ENCODE measurements around the gene KCNIP1.

KCNIP1 gene

DNA sequence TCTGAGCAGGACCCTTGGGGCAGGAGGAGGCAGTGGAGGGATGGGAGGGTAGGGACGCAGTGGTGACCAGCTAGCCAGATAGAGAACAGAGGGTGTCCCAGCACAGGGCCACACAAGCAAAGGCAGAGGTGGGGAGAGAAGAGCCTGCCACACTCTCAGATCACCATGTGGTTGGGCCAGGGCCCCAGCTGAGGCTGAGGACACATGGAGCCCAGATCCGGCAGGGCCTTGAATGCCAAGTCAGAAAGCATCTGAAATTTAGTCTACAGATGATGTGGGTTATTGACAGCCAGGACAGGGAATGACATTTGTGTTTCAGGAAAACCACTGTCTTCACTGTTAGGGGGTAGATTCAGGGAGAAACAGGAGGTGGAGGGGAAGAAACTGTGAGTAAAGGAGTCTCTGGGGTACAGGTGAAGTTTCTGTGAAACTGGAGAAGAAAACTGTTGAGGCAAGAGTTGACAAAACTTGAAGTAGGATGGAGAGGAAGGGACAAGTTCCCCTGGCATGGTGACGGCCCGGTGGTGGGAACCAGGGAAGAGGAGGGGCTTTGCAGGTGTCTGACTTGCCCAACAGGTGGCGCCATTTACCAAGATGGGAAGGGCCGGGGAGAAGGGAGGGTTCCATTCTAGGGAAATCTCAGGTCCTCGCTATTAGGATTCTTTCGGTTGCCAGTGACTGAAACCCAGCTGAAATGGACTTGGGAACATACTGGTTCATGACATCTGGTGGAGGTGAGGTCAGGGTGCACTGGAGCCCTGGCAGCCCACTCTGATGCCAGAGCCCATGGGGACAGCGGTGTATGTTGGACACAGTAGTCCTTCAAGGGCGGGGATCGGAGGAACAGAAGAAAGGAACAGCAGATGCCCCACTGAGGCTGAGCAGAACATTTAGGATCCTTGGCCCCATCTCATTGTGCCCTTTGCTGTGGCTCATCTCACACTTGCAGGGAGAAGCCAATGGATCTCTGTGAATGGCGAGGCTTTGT is 100.1 kb downstream of the KCNIP1 start:
- peak; percentile 52 for DNase-seq

DNA sequence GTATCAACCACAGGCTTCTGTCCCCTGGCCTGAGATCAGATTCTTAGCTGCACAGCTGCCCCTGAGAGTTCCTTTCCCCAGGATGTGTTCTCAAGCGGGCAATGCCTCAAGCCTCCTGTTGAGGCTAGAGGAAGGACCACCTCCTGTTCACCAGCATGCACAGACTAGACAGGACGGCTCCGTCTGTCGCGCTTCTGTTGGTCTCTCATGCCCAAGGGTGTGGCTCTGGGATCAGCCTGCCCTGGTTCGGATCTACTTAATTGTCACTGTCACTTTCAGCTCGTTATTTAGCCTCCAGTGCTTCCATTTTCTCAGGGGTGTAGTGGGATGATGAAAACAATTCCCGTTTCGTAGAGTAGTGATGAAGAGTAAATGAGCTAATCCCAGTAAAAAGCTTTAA is 103.1 kb downstream of the KCNIP1 start:
- DNase-seq: no peak

DNA sequence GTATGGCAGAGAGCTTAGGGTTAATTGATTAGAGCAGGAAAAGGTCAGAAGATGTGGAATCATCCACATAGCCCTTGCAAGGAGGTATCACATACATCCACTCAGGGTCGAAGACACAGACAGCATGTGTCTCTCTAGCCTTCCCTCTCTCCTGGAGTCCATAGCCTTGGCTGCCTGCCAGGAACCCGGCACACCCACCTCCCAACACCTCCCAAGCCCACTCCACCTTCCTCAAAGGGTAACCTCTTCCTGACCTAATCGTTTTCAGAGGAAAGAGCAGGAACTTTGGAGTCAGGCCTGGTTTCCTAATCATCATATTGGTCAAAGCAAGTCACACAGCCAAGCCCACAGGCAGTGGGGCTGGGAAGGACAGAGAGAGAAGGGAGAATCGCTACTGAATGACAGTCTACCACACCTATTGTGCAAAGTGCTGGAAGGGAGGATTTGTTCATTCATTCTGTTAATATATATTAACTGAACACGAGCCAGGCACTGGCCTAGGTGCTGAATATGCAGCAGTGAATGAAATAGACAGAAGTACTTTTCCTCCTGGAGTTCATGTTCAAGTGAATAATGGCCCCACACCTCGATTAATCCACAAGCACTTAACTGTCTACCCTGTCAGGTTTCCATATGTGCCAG is 107.8 kb downstream of the KCNIP1 start:
- no peak for DNase-seq

DNA sequence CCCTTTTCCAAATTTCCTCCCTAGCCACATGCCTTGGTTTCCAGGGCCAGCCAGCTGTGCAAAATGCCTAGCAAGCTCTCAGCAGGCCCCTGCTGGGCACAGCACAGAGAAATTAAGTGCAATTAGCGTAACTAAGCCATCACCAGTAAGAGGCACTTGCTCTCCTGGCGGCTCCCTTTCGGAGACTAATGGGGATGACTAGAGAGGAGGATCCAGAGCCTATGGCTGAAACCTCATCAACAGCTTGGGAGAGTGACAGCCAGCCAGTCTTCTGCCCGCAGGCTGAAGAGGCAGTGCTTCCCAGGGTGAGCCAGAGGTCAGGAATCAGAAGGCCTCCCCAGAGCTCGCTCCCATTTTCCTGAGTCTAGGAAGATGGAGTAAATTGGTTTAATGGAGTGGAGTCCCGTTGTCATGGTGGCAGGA is 108.4 kb downstream of the KCNIP1 start:
- no peak for DNase-seq

DNA sequence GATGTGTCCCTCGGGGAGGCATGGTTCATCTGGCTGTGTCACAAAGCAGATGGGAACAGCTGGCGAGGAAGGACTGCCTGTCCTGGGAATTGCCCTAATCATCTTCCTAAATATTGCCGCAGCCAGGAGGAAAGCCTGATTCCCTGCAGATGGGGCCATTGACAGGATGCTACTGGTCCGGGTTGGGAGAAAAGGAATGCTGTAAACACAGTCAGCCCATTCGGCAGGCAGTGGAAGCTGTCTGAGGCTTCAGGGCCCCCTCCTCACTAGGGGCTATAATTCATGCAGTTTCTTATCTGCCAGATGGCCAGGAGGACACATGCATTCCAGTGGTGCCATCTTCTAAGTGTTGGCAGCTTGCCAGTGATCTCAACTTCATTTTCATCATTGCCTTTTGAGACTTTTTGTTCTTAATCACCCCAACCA is 110.3 kb downstream of the KCNIP1 start:
- no peak for DNase-seq

DNA sequence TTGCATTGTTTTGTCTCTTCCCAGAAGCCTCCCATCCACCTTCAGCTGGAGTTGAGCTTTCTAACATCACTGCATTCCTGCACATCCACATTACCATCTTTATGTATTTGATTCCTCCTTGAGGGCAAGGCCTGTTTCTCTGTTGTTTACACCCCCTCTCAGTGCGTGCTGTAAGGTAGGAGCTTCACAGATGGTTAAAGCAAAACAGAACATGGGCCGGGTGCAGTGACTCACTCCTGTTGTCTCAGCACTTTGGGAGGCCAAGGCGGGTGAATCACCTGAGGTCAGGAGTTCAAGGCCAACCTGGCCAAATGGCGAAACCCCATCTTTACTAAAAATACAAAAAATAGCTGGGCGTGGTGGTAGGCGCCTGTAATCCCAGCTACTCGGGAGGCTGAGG is 110.9 kb downstream of the KCNIP1 start:
- DNase-seq: no peak

DNA sequence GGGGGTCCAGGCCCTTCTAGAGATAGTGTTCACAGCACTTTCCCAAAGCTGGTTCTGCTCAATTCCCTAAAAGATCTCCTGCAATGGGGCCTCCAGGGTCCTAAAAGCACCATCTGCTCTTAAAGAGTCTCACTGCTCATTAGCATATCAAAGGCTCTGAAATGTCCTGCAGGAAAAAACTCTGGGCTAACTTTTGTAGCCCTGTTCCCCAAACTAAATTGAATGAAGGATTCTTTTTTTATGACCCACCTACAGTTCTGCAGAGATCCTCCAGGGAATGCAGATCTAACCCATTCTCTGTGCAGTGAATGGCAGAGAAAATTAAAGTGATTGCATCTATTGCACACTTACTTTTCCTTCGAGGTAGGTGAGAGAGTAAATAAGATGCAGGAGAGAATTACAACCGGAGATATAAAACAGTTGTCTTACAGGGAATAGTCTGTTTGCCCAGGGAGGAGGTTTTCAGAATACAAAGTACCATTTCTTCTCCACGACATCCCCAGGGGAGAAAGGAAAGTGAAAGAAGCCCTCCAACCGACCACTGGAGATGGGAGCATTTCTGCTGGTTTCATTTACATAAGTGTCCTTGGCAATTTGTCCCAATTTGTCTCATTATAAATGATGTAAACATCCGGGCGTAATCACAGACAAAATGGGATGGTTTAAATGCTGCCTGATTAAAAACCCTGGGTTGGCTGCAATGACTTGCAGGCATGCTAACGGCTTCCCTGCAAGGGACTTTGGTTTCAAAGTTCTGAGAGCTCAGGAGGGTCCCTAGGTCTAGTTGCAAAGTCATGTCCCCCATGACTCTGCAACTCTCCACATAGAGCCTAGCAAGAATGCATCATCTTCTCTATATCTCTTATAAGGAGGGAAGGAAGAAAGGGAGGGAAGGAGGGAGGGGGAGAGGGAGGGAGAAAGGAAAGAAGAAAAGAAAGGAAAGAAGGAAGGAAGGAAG is 114.0 kb downstream of the KCNIP1 start:
- peak; percentile 66 for DNase-seq

DNA sequence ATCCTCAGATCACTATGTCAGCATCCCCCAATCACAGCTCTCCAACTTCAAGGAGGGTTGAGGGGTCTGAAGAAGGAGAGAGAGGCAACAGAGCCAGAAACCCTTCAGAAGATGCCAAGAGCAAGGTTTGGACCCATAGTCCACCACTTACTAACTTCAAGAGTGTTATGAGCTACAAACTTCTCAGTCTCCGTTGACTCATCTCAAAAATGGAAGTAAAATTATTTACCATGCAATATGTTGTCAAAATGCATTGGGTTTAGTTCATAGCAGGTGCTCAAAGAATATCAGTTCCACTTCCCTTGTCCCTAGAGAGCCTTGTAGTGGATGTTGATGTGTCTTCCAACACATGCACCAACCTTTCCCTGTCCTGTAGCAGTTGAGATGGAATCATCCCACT is 116.0 kb downstream of the KCNIP1 start:
- DNase-seq: peak; percentile 42

DNA sequence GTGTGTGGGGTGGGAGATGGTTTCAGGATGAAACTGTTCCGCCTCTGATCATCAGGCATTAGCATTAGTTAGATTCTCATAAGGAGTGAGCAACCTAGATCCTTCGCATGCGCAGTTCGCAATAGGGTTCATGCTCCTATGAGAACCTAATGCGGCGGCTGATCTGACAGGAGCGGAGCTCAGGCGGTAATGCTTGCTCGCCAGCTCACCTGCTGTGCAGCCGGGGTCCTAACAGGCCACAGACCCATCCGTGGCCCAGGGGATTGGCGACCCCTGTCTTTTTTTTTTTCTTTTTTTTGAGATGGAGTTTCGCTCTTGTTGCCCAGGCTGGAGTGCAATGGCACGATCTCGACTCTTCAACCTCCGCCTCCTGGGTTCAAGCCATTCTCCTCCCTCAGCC is 119.1 kb downstream of the KCNIP1 start:
- DNase-seq: no peak

DNA sequence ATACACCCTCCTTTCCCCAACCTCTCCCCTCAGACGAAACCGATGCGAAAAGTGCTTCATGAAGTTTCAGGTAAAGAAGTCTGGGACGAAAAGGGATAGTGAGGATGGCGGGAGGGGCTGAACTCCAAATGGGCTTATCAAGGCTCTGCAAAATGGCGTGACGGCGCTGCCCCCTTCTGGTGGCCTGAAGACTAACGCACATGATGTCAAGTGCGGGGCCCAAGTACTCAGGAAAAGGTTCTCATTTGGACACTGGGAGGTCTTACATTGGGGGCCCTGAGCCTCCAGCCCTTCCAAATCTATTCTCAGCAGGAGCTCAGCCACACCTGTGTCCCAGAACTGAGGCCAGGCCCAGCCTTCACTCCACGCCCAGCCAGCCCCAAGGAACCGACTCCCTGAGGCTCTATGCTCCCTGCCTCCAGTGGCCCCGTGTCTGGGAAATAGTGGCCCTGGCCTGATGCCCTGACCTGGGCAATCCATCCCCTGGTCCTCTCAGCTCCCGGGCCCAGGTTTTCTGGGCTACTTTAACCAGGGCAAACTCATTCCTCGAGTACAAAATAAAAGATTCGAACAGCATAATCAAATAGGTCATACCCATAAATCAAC is 119.9 kb downstream of the KCNIP1 start:
- peak; percentile 60 for DNase-seq

DNA sequence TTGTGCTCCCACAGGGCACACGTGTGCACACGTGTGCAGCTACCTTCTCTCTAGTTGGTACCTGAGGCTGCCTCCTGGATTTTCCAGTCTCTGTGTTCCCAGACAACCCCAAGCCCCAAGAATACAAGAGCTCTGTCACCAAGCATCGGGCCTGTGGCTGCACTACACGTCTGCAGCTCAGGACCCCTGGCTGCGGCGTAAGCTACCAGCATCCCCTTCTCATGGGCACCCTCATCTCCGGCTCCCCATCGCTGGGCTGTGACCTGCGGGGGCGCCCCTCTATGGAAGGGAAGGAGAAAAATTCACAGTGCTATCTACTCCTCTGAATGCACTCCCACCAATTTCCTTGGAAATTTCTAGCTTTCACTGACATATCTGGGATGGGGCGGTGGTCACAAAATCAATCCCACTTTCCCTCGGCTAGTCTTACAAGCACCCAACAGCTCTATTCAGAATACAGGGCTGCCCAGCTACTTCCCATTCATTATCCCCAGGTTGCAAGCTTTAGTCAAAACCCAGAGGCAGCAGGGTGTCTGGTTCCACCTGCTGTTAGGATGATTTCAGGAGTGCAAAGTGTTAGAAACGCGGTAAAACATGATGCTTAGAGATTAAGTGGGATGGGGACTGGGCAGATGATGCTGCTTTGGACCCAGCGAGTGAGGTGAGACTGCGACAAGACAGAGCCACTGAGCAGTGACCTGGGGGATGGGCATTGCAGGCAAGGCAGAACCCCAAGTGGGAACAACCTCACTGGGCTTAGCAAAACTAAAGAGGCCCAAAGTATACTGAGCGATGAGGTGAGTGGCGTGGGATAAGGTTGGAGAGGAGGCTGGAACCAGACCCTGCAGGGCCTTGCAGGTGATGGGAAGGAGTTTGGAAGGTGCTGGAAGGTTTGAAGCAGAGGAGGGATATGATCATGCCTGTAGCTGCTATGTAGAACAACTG is 121.7 kb downstream of the KCNIP1 start:
- DNase-seq: no peak

DNA sequence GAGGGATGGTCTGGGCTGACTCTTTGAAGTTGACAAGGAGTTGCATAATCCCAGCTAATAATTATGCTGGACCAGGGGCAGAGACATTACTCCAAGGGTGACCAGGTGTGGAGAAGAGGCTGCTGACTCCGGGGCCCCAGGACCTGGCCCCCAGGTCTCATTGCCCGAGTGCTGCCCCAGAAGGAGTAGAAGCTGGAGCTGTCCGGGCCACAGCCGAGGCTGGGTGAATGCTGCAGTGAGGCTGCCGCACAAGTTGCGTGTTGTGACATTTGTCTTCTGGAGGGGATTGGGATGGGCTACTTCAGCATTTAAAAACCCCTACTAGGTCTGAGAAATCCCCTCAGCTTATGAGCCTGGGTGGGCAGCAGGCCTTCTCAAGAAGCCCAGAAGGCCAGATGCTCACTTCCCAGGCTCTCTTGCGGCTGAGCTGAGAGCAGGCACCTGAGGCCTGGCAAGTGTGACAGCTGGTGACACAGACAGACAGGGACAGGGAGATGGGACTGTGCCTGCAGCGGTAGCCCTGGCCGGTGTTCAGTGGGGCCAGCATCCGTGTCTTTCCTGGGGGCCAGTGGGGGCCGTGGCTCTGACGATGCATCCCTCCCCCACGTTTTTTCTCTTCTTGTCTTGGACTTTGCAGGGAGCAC is 122.8 kb downstream of the KCNIP1 start:
- DNase-seq: no peak

DNA sequence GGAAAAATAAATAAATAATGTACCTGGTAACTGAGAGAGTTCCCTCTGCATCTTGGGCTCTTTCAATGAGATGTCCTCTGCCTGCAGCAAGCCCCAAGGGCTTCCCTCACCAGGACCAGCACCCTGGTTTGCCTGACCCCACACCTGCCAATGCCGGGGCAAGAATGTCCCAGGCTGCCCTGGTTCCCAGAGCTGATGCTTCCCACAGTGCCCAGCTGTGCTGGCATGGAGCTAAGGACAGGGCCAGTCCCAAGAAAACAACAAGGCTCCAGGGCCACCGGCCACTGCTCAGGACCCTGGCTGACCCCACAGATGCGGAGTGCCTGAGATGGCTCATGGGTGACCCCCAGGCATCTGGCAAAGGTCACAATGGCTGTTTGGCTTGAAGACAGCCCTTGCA is 123.5 kb downstream of the KCNIP1 start:
- DNase-seq: no peak

DNA sequence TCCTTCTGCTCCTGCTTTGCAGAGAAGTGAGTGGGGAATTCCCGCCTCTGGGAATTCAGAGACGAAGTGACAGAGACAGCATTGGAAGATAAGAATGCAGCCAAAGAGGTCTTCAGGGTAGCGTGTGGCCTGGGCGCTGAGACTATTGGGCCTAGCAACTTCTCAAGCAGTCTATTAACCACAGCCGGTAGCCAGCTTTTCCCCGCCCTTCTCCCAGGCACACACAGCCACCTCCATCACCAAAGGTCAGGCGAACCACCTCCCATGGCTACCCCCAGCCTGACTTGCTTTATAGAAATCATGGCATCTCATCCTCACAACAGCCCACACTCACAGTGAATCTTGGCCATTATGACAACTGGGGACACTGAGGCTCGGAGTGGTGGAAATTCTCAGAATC is 124.2 kb downstream of the KCNIP1 start:
- DNase-seq: no peak

DNA sequence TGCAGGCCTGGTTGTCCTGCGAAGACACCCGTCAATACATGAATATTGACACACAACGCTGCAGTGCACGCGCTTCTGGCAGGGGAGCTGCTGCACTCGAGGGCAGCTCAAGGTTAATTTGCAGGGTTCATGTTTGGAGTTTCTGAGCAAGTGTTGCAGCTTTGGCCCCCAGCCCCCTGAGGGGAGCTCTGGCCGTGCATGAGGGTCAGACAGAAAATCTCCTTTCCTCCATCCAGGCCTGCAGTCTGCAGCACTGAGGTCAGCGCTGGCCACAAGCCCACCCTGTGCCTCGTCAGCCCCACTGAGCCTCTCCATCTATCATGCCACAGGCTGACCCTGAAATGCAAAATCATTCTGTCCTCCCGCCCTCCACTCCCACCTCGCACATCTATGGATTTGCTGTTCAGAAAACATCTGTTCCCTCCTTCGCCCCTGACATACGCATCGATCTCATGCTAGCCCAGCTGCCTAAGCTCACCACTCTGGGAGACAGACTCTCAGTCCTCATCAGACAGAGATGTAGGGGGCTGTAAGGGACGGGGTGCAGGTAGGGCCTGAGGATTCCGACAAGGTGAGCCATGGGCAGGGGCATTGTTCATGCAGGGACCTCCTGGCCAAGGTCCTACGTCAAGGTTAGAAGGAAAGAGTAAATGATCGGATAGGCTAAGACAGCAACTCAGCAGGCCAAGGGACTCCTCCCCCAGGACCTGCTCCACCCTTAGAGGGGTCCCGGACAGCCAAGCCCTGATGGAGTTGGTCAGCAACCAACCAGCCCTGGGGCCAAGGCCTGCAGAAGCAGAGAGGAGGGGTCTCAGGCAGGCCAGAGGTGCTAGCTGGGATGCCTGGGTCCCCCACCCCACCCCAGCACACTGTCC is 125.1 kb downstream of the KCNIP1 start:
- DNase-seq: no peak

DNA sequence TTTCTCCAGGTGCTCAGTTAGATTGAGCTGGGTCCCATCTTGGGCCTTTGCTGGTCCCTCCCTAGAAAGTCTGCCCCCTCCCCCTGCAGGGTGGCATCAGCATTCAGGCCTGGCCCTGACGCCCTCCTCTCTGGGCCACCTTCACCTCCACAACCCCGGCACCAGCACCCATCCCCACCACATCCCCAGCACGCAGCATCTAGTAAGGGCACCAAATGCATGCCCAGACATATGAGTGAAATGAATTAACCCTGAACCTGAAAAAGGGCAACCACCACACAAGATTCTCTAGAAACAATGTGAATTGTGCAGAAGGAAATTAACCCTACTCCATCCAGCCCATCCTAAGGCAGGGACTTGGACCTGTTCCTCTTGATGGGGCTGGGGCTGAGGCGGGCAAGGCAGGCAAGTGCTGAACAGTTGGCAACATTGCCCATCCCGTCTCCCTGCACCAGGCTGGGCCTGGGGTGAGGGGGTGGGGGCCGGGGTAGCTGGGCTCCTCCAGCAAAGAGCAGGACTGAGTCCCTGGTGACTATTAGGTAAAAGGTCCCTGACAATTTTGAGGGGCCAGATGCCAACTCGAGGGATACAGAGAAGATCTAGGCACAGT is 125.9 kb downstream of the KCNIP1 start:
- no peak for DNase-seq

DNA sequence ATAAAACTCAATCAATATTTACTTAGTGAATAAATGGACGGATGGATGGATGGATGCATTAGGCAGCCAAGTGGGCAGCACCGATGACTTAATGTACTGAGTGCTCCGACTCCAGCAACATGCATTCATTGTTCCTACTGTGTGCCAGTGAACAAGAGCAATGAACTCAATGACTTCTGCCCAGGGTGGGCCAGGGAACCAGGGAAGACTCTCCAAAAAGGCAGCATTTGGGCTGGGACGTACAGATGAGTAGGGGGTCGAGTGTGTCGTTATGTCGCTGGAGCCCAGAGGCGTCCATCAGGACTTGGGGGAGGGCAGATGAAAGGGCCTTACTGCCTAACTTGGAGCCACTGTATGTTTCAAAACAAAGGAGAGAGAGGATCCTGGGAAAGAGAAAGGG is 126.4 kb downstream of the KCNIP1 start:
- DNase-seq: no peak

DNA sequence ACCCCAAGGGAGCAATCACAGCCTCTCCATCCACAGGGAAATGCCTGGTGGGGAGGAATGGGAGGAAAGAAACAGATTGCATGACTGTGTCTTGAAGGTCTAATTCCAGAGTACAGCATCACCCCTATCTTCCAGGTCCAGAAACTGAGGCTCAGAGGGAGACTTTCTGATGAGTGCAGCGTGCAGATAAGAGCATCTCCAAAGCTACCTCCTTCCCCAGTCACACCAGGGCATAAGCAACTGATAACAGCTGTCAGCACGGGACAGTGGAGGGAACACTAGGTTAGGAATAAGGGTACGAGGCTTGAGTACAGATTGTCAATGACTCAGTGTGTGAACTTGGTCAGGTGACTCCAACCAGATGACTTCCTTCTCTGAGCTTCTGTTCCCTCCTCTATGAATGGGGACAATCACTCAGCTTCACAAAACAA is 126.9 kb downstream of the KCNIP1 start:
- DNase-seq: peak; percentile 69

DNA sequence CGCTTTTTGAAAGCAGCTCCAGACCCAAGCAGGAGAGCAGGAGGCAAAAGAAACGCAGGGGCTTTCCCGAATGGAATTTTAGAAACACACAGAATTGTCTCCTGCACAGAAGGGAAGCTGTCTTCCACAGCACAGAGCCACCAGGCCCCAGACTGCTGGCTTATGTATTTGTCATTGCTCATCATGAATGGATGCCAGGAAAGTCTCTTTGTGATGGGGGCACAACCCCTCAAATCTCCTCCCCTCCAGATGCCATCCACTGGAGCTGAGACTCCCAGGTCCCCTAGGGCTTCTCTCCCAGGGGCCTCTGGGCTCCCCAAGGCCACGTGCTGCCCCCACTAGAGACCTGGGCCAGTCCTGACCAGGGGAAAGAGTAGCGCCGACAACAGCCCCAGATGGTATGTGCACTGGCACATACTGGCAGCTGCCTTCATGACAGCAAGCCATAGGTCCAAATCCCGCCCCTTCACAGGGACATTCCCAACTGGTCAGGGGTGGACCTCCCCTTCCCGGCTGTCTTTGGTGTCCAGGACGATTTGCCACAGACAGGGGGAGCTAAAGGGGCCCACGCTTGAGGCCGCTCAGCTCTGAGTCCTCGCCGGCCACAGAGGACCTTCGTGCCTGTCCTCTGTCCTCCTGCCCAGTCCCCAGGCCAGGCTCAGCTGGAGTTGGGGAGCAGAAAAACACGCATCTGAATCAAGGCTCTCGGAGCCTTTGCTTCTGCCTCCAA is 127.8 kb downstream of the KCNIP1 start:
- no peak for DNase-seq
